ENCODE data around the gene PHKG1.
"Not testable (repeated sequence)": the region's sequence is repeated elsewhere in the genome, so short reads cannot be mapped to it uniquely, and the experiment has no call there.

Gene PHKG1

DNA sequence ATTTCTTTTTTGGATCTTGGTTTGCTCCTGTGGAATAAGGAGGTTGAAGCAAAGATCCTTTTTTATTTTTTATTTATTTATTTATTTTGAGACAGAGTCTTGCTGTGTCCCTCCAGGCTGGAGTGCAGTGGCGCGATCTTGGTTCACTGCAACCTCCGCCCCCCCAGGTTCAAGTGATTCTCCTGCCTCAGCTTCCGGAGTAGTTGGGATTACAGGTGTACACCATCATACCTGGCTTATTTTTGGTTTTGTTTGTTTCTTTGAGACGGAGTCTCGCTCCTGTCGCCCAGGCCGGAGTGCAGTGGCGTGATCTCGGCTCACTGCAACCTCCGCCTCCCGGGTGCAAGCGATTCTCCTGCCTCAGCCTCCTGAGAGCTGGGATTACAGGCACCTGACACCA is 26.4 kb downstream of the PHKG1 start:
- not testable (repeated sequence) for H3K9me3 Mint-ChIP-seq, DNase-seq, H3K27me3 Mint-ChIP-seq, H3K27ac Mint-ChIP-seq, H3K4me3 Mint-ChIP-seq
- CTCF ChIA-PET, result interaction anchor here (1.0 to 2.5 kb wide), 2 partner anchors 8 to 32 kb away, joined by 4 to 14 read pairs; no protein-coding TSS in a partner anchor
- Mint-ChIP-seq H3K4me1 (peaks cover 33% of the 10 kb centered on the region), H3K36me3 (peaks cover 41% of the 10 kb centered on the region)

- DNase-seq, result peak; percentile 91
- peaks cover 47% of the 10 kb centered on the region for H3K36me3 Mint-ChIP-seq
- CTCF ChIA-PET, result interaction anchor here (1.0 to 2.5 kb wide), 6 partner anchors 10 to 423 kb away, joined by 3 to 14 read pairs (median 5); partner anchors contain the start of genes CCT6A and PSPH
- peak within 1 kb of the TSS; percentile 97 for H3K27ac Mint-ChIP-seq
- H3K27me3 Mint-ChIP-seq, result no peaks in the 10 kb centered on the region
- H3K4me1 Mint-ChIP-seq, result peaks cover 39% of the 10 kb centered on the region
- H3K9me3 Mint-ChIP-seq, result no peaks in the 10 kb centered on the region
- H3K4me3 Mint-ChIP-seq, result peak within 1 kb of the TSS; percentile 90
These were observed 28.7 kb downstream of the PHKG1 start, which contains the start of gene SUMF2 for GRCh38 chr7:56063882-56064625. TSS of gene SUMF2 (plus strand) at chr7:56064286. CDS start at chr7:56064312, 26 bp downstream.

- peak overlapping the region; percentile 97 for H3K27ac Mint-ChIP-seq
- peaks cover 47% of the 10 kb centered on the region for H3K36me3 Mint-ChIP-seq
- peaks cover 39% of the 10 kb centered on the region for H3K4me1 Mint-ChIP-seq
- H3K4me3 Mint-ChIP-seq, result peak overlapping the region; percentile 90
- H3K9me3 Mint-ChIP-seq, result no peaks in the 10 kb centered on the region
- no peak for DNase-seq
- CTCF ChIA-PET, result interaction anchor here (1.0 to 2.5 kb wide), 2 partner anchors 10 to 11 kb away, joined by 3 to 14 read pairs; no protein-coding TSS in a partner anchor
- H3K27me3 Mint-ChIP-seq, result no peaks in the 10 kb centered on the region
These were observed 29.3 kb downstream of the PHKG1 start for GRCh38 chr7:56063500-56063881.

GRCh38 chr7:56062382-56062781 is 30.4 kb downstream of the PHKG1 start:
- Mint-ChIP-seq H3K4me1 (peaks cover 42% of the 10 kb centered on the region), H3K9me3 (no peaks in the 10 kb centered on the region), H3K4me3 (no peak overlapping the region), H3K27ac (peak overlapping the region; percentile 68), H3K27me3 (no peaks in the 10 kb centered on the region), H3K36me3 (peaks cover 53% of the 10 kb centered on the region)
- CTCF ChIA-PET, result interaction anchor here (0.9 kb wide), 1 partner anchor 8 kb away, joined by 3 read pairs; no protein-coding TSS in a partner anchor
- no peak for DNase-seq

GRCh38 chr7:56053993-56054392 is 38.8 kb downstream of the PHKG1 start:
- CTCF ChIA-PET, result interaction anchor here (0.8 to 1.3 kb wide), 2 partner anchors 9 to 10 kb away, joined by 3 read pairs; partner anchors contain the start of gene SUMF2
- DNase-seq, result no peak

DNA sequence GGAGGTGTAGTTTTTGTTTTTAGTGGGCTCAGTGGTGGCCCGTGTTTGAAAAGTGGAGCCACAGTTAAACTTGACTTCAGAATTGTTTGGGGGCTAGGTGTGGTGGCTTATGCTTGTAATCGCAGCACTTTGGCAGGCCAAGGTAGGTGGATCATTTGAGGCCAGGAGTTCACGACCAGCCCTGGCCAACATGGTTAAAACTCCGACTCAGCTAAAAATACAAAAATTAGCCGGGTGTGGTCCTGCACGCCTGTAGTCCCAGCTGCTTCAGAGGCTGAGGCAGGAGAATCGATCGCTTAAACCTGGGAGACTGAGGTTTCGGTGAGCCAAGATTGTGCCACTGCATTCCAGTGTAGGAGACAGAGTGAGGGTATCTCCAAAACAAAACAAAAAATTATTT is 39.4 kb downstream of the PHKG1 start:
- DNase-seq, result no peak
- Mint-ChIP-seq H3K4me3 (peak overlapping the region; percentile 71), H3K27ac (no peak overlapping the region), H3K4me1 (peaks cover 56% of the 10 kb centered on the region), H3K36me3 (peaks cover 43% of the 10 kb centered on the region), H3K9me3 (no peaks in the 10 kb centered on the region), H3K27me3 (no peaks in the 10 kb centered on the region)
- CTCF ChIA-PET, result interaction anchor here (1.3 kb wide), 1 partner anchor 11 kb away, joined by 3 read pairs; the partner anchor contains the start of gene SUMF2

More at GRCh38 chr7:56053993-56054392, 38.8 kb downstream of the PHKG1 start:
- H3K27ac Mint-ChIP-seq, result no peak overlapping the region
- H3K4me1 Mint-ChIP-seq, result peaks cover 52% of the 10 kb centered on the region
- no peaks in the 10 kb centered on the region for H3K27me3 Mint-ChIP-seq
- H3K9me3 Mint-ChIP-seq, result no peaks in the 10 kb centered on the region
- H3K36me3 Mint-ChIP-seq, result peaks cover 47% of the 10 kb centered on the region
- peak overlapping the region; percentile 43 for H3K4me3 Mint-ChIP-seq

- H3K36me3 Mint-ChIP-seq, result peaks cover 32% of the 10 kb centered on the region
- H3K27me3 Mint-ChIP-seq, result no peaks in the 10 kb centered on the region
These were observed 41.2 kb downstream of the PHKG1 start, which contains the start of the genes CCT6A and PSPH for GRCh38 chr7:56051339-56052191. TSS of gene CCT6A (plus strand) at chr7:56051765. CDS start at chr7:56051849, 84 bp downstream. TSS of gene PSPH (minus strand) at chr7:56051444. CDS start at chr7:56021212, 30,232 bp downstream.

GRCh38 chr7:56051053-56051338 is 41.8 kb downstream of the PHKG1 start:
- CTCF ChIA-PET, result interaction anchor here (1.1 to 1.3 kb wide), 4 partner anchors 14 to 96 kb away, joined by 3 to 7 read pairs (median 4); no protein-coding TSS in a partner anchor
- peak overlapping the region; percentile 90 for H3K27ac Mint-ChIP-seq
- DNase-seq, result no peak
- H3K27me3 Mint-ChIP-seq, result no peaks in the 10 kb centered on the region
- H3K9me3 Mint-ChIP-seq, result no peaks in the 10 kb centered on the region
- H3K36me3 Mint-ChIP-seq, result peaks cover 28% of the 10 kb centered on the region
- H3K4me3 Mint-ChIP-seq, result peak overlapping the region; percentile 95
- peaks cover 52% of the 10 kb centered on the region for H3K4me1 Mint-ChIP-seq

More at GRCh38 chr7:56051339-56052191, 41.2 kb downstream of the PHKG1 start, which contains the start of the genes CCT6A and PSPH:
- CTCF ChIA-PET, result interaction anchor here (0.8 to 1.3 kb wide), 5 partner anchors 14 to 410 kb away, joined by 3 to 7 read pairs (median 3); no protein-coding TSS in a partner anchor
- H3K4me1 Mint-ChIP-seq, result peaks cover 55% of the 10 kb centered on the region
- no peaks in the 10 kb centered on the region for H3K9me3 Mint-ChIP-seq
- H3K27ac Mint-ChIP-seq, result peak within 1 kb of the TSS; percentile 90
- peak; percentile 94 for DNase-seq
- peak within 1 kb of the TSS; percentile 95 for H3K4me3 Mint-ChIP-seq

DNA sequence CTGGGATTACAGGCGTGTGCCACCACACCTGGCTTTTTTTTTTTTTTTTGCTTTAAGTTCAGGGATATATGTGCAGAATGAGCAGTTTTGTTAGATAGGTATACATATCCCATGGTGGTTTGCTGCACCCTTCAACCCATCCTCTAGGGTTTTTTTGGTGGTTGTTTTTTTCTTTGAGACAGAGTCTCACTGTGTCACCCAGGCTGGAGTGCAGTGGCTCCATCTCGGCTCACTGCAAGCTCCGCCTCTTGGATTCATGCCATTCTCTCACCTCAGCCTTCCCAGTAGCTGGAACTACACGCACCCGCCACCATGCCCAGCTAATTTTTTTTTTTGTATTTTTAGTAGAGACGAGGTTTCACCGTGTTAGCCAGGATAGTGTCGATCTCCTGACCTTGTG is 44.0 kb downstream of the PHKG1 start:
- H3K27me3 Mint-ChIP-seq, DNase-seq, H3K27ac Mint-ChIP-seq, H3K4me3 Mint-ChIP-seq, H3K9me3 Mint-ChIP-seq: not testable (repeated sequence)
- Mint-ChIP-seq H3K4me1 (peaks cover 35% of the 10 kb centered on the region), H3K36me3 (peaks cover 11% of the 10 kb centered on the region)
- CTCF ChIA-PET, result interaction anchor here (0.7 kb wide), 1 partner anchor 45 kb away, joined by 3 read pairs; no protein-coding TSS in a partner anchor

DNA sequence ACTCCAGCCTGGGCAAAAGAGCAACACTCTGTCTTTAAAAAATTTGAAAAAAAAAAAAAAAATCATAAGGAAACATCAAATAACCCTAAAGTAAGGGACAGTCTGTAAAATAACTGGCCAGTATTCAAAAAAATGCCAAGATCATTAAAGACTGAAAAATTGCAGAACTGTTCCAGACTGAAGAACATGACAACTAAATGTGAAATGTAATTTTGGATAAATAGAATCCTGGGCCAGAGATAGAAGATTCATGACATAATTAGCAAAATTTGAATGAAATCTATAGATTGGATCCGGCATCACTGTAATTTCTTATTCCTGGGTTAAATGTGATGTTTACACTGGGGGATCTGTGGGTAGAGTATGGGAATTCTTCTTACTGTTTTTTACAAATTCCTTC is 44.5 kb downstream of the PHKG1 start:
- DNase-seq, result no peak
- Mint-ChIP-seq H3K27me3 (no peaks in the 10 kb centered on the region), H3K36me3 (peaks cover 7% of the 10 kb centered on the region), H3K4me1 (peaks cover 30% of the 10 kb centered on the region), H3K4me3 (no peak overlapping the region), H3K9me3 (no peaks in the 10 kb centered on the region), H3K27ac (no peak overlapping the region)
- CTCF ChIA-PET, result interaction anchor here (0.7 kb wide), 1 partner anchor 45 kb away, joined by 3 read pairs; no protein-coding TSS in a partner anchor

GRCh38 chr7:56047446-56048116 is 45.2 kb downstream of the PHKG1 start:
- H3K27me3 Mint-ChIP-seq, H3K4me3 Mint-ChIP-seq, H3K36me3 Mint-ChIP-seq, H3K27ac Mint-ChIP-seq, CTCF ChIA-PET, H3K9me3 Mint-ChIP-seq, DNase-seq: not testable (repeated sequence)
- peaks cover 24% of the 10 kb centered on the region for H3K4me1 Mint-ChIP-seq

DNA sequence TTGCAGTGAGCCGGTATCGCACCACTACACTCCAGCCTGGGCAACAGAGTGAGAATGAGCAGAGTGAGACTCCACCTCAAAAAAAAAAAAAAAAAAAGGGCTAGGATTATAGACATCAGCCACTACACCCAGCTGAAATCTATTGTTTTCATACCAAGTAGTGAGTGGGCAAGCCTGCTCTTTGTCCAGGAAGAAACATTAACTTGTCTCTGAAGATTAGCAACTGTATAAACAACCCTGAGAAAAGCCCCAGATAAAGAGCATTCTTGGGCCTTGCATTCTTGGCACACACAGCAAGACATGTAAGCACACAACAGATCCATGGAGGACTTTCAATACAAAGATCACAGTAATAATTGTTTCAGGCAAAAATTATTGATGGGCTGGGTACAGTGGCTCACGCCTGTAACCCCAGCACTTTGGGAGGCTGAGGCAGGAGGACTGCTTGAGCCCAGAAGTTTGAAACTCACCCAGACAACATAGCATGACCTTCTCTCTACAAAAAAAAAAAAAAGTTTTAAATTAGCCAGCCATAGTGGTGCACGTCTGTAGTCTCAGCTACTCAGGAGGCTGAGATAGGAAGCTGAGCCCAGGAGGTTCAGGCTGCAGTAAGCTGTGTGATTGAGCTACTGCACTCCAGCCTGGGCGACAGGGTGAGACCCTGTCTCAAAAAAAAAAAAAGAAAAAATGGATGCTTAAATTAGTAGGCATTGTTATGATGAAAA is 45.9 kb downstream of the PHKG1 start:
- CTCF ChIA-PET, result no interaction called here
- no peak overlapping the region for H3K27ac Mint-ChIP-seq
- no peaks in the 10 kb centered on the region for H3K27me3 Mint-ChIP-seq
- no peaks in the 10 kb centered on the region for H3K36me3 Mint-ChIP-seq
- peaks cover 20% of the 10 kb centered on the region for H3K4me1 Mint-ChIP-seq
- no peak for DNase-seq
- H3K9me3 Mint-ChIP-seq, result no peaks in the 10 kb centered on the region
- H3K4me3 Mint-ChIP-seq, result no peak overlapping the region

- H3K27me3 Mint-ChIP-seq, H3K36me3 Mint-ChIP-seq, H3K27ac Mint-ChIP-seq, H3K9me3 Mint-ChIP-seq, DNase-seq, CTCF ChIA-PET, H3K4me3 Mint-ChIP-seq: not testable (repeated sequence)
- peaks cover 17% of the 10 kb centered on the region for H3K4me1 Mint-ChIP-seq
These were observed 47.0 kb downstream of the PHKG1 start for GRCh38 chr7:56045758-56046157.
